Heart left ventricle (tissue), 13 donors: ENCODE results near the gene XIRP2.

ENCODE experiments used
- CTCF ChIP-seq, 12 donors: fragments of 200-600 bp; sonication (generic) in 4 of 12; IDR thresholded peaks; one replicate each; pipeline versions ENCODE4 v1.5.0 to v1.8.0; 2018 to 2022; ENCODE audit warnings: antibody characterized with exemption in 12 of 12, mild to moderate bottlenecking in 5 of 12
- POLR2A ChIP-seq, 2 donors: fragments of 450-650 bp; IDR thresholded peaks; one replicate each; pipeline ENCODE4 v1.6.1; 2017; ENCODE audit warnings: antibody characterized with exemption in 2 of 2, mild to moderate bottlenecking in 2 of 2, moderate library complexity in 2 of 2
- donor health status: ischemic (EF 13 %, LVEDD 7.1; RV severe dilation, severe dysfunction).
- donor health status: DM: no; HTN: yes; CAD: no.
- donor health status: DM: no; HTN: no; CAD: no.
- donor health status: ischemic (EF 25% LVEDD 6.9; RV normal size, moderate dysfunction).
- donor health status: ischemic (EF 25% LVEDD 5.7; RV mildly dilated, moderate dysfunction).
- donor health status: ischemic (EF 35%, LVEDD 5.7; RV mildly dilated, moderate dysfunction).
- donor health status: nonischemic (EF 11% LVEDD 7.7; RV severe dilation, severe dysfunction).
- donor health status: DM: yes; HTN: yes; CAD: no.
- donor health status: PGD.
- donor health status: ischemic (EF 29% LVEDD 5.4; RV normal size, mild dysfunction).
- donor health status: nonischemic (EF 23%, LVEDD 6.1; RV moderate dilation, normal function).

GRCh38 chr2:167133614-167134013, 245.3 kb downstream of the XIRP2 start:
- no peak for TF ChIP-seq CTCF (IDR thresholded peaks at IDR 0.05)
- no peak for TF ChIP-seq POLR2A (IDR thresholded peaks at IDR 0.05)
